ENCODE measurements around the gene AKR1B1. TPM values are rescaled to one million over a fixed set of nuclear protein-coding genes. Genes with fewer than 3 reads are reported as not detected.

AKR1B1 gene
- total RNA-seq: 54.4 and 56.3 TPM in 2 replicates

DNA sequence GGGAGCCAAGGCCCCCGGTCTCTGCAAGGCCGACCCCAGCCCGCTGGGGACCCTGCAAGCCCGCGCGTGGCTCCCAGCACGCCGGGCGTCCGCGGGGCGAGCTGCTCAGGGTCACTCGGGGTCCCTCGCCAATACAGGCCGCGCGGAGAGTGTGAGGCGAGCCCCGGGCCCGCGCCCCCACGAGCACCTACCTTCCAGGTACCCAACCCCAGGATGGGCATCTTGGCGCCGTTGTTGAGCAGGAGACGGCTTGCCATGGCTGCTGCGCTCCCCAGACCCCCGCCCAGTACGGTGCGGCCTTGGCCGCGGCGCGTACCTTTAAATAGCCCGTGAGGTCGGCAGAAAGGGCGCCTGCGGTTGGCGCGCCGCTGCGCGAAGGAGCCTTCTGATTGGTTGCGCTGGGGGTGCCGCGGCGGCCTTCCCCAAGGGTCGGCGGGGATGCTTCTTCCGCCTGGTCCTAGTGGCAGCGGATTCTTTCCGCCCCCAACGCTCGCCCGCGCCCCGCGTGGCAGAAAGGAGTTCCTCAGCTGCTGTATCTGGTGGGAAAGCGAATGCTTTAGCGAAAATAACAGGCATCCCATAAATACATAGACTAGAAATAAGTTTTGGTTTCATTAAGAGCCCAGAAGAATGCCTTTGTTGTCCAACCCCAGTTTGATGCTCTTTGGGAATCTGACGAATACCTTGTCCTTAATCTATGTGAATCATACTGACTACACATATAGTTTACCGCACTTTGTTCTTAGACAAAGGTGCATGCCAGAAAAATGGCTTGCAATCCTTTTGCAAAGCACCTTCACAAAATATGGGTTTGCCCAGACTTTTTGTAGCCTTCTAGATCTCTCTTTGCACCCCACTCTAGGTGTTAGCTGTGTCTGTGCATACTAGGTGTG, at the start of gene AKR1B1:
TSS of gene AKR1B1 (minus strand) at position 295 of the 893 bp plus-strand sequence. CDS start at position 257, 38 bp downstream.

Other genes with a start within 250 kb of the AKR1B1 start
- gene SLC35B4, start 142.2 kb downstream of the AKR1B1 start, total RNA-seq: 4.6 and 7.1 TPM in 2 replicates
- 52.2 and 61.9 TPM in 2 replicates for gene AKR1B10, start 68.5 kb upstream of the AKR1B1 start, total RNA-seq
- 0.21 TPM in 1 of 2 replicates, not detected in the other for gene AKR1B15, start 90.0 kb upstream of the AKR1B1 start, total RNA-seq
- gene BPGM, start 187.8 kb upstream of the AKR1B1 start, total RNA-seq: 13.3 and 22.0 TPM in 2 replicates